Gastrocnemius medialis (tissue), 4 donors: ENCODE data around the gene CSNK1D. TPM values are rescaled to one million over a fixed set of nuclear protein-coding genes. Genes with fewer than 3 reads are reported as not detected.

ENCODE experiments used
- ATAC-seq, 2 donors: fragments of 150-250 bp; one replicate each; pipeline ENCODE4 v1.9.1; 2016
- DNase-seq, 2 donors: peaks; one replicate each; pipeline ENCODE4 v3.0.0-alpha.2; 2019
- H3K27ac ChIP-seq, 4 donors: fragments of 200-600 bp; sonication (generic); 1 replicate in 1 of 4; 2 replicates in 3 of 4; pipeline ENCODE4 v1.5.1; 2016 to 2018; ENCODE audit warnings: mild to moderate bottlenecking in 2 of 4, moderate library complexity in 1 of 4
- H3K27me3 ChIP-seq, 3 donors: fragments of 200-600 bp; sonication (generic) in 2 of 3; 1 replicate in 1 of 3; 2 replicates in 2 of 3; pipeline versions ENCODE4 v1.5.1 to v1.6.0; 2016 to 2019; ENCODE audit warnings: mild to moderate bottlenecking in 1 of 3, moderate library complexity in 1 of 3
- H3K36me3 ChIP-seq, 2 donors: fragments of 200-600 bp; sonication (generic) in 1 of 2; one replicate each; pipeline ENCODE4 v1.5.1; 2017 to 2018
- H3K4me1 ChIP-seq, 2 donors: fragments of 200-600 bp; sonication (generic) in 1 of 2; one replicate each; pipeline ENCODE4 v1.5.1; 2016 to 2017; ENCODE audit warnings: mild to moderate bottlenecking in 2 of 2
- H3K4me3 ChIP-seq, 4 donors: fragments of 200-600 bp; sonication (generic) in 3 of 4; 1 replicate in 1 of 4; 2 replicates in 3 of 4; pipeline ENCODE4 v1.5.1; 2016 to 2019; ENCODE audit warnings: mild to moderate bottlenecking in 2 of 4
- H3K9me3 ChIP-seq, 3 donors: fragments of 200-600 bp; sonication (generic) in 2 of 3; 1 replicate in 1 of 3; 2 replicates in 2 of 3; pipeline ENCODE4 v1.5.1; 2016 to 2019
- CTCF ChIP-seq, 5 experiments: fragments of 450-650 bp in 3 of 5; fragments of 200-600 bp in 2 of 5; sonication (generic) in 2 of 5; IDR thresholded peaks in 4 of 5; conservative IDR thresholded peaks in 1 of 5; 1 replicate in 4 of 5; 2 replicates in 1 of 5; pipeline ENCODE4 v1.5.1; 2016 to 2019; ENCODE audit warnings: antibody characterized with exemption in 5 of 5, mild to moderate bottlenecking in 3 of 5, moderate library complexity in 3 of 5
- POLR2A ChIP-seq, 2 donors: fragments of 450-650 bp; IDR thresholded peaks; one replicate each; pipeline ENCODE4 v1.6.1; 2017; ENCODE audit warnings: antibody characterized with exemption in 2 of 2, mild to moderate bottlenecking in 2 of 2, moderate library complexity in 2 of 2
- in situ Hi-C, 4 donors: fragments of 200-750 bp; cut with MboI; loops; one replicate each; pipeline versions ENCODE4 v1.15.0 to v1.8.0; 2017; ENCODE audit warnings: low sequenced_read_pairs in 4 of 4
- intact Hi-C: fragments of 100-400 bp; cut with DNase I; formaldehyde crosslinking; loops from one replicate; pipeline ENCODE4 v1.15.1; 2023; ENCODE audit warnings: low total_unique reads
- total RNA-seq, 4 donors: library from RNA; depleted of rRNA; stranded (reverse); fragments of >200 nt; gene quantifications; one replicate each; pipeline versions ENCODE4 v1.1.0 to v1.2.3, GENCODE V29; 2016

The CSNK1D gene
- total RNA-seq, 4 donors from 2014 or later: 34.0 to 55.2 (median 47.3) TPM

GRCh38 chr17:82226809-82227628 is 46.5 kb downstream of the CSNK1D start:
- H3K4me1 ChIP-seq: peaks cover 42 to 48% of the 10 kb centered on the region in 2 donors
- in situ Hi-C loops (no loop called here), intact Hi-C loops (no loop called here)
- no peak for DNase-seq
- H3K36me3 ChIP-seq: no peaks in the 10 kb centered on the region
- H3K27ac ChIP-seq: peak overlapping the region; percentile 82 to 98 (median 92)
- no peaks in the 10 kb centered on the region for H3K9me3 ChIP-seq
- H3K27me3 ChIP-seq: no peaks in the 10 kb centered on the region
- no peak overlapping the region for H3K4me3 ChIP-seq
- TF ChIP-seq CTCF (IDR thresholded peaks at IDR 0.05 in 4 of 5, conservative IDR thresholded peaks at IDR 0.05 in 1 of 5) (no peak), POLR2A (IDR thresholded peaks at IDR 0.05) (no peak)
- ATAC-seq: no peak

- no peaks in the 10 kb centered on the region for H3K27me3 ChIP-seq
- in situ Hi-C loops (no loop called here), intact Hi-C loops (no loop called here)
- peak overlapping the region; percentile 27 to 54 (median 40) for H3K4me3 ChIP-seq
- no peaks in the 10 kb centered on the region for H3K36me3 ChIP-seq
- DNase-seq (no peak), ATAC-seq (no peak)
- TF ChIP-seq POLR2A (IDR thresholded peaks at IDR 0.05) (no peak), CTCF (IDR thresholded peaks at IDR 0.05 in 4 of 5, conservative IDR thresholded peaks at IDR 0.05 in 1 of 5) (no peak)
- H3K9me3 ChIP-seq: no peaks in the 10 kb centered on the region
- H3K27ac ChIP-seq: peak overlapping the region; percentile 82 to 98 (median 92)
- H3K4me1 ChIP-seq: peaks cover 36 to 41% of the 10 kb centered on the region in 2 donors
Measured at GRCh38 chr17:82226146-82226808, 47.2 kb downstream of the CSNK1D start.

GRCh38 chr17:82225368-82226029 is 48.0 kb downstream of the CSNK1D start:
- H3K27ac ChIP-seq: peak overlapping the region; percentile 82 to 98 (median 92)
- in situ Hi-C loops (no loop called here), intact Hi-C loops (no loop called here)

GRCh38 chr17:82224666-82225065 is 48.8 kb downstream of the CSNK1D start:
- ATAC-seq (no peak), DNase-seq (no peak)
- H3K27me3 ChIP-seq: no peaks in the 10 kb centered on the region
- TF ChIP-seq CTCF (IDR thresholded peaks at IDR 0.05 in 4 of 5, conservative IDR thresholded peaks at IDR 0.05 in 1 of 5) (no peak), POLR2A (IDR thresholded peaks at IDR 0.05) (no peak)
- H3K27ac ChIP-seq: peak overlapping the region; percentile 82 to 98 (median 92)
- no peak overlapping the region for H3K4me3 ChIP-seq
- H3K4me1 ChIP-seq: peaks cover 28 to 30% of the 10 kb centered on the region in 2 donors
- H3K9me3 ChIP-seq: no peaks in the 10 kb centered on the region
- no peaks in the 10 kb centered on the region for H3K36me3 ChIP-seq
- intact Hi-C loops: no loop called here
- in situ Hi-C loops: no loop called here

More at GRCh38 chr17:82225368-82226029, 48.0 kb downstream of the CSNK1D start:
- ATAC-seq (peak; percentile 78), DNase-seq (peak; percentile 86 to 96)
- Histone ChIP-seq H3K36me3 (no peaks in the 10 kb centered on the region), H3K27me3 (no peaks in the 10 kb centered on the region), H3K4me3 (peak overlapping the region; percentile 27 to 54 (median 40)), H3K9me3 (no peaks in the 10 kb centered on the region), H3K4me1 (peaks cover 35 to 38% of the 10 kb centered on the region in 2 donors)
- TF ChIP-seq POLR2A (IDR thresholded peaks at IDR 0.05): peak; percentile 67 to 76
- no peak for TF ChIP-seq CTCF (IDR thresholded peaks at IDR 0.05 in 4 of 5, conservative IDR thresholded peaks at IDR 0.05 in 1 of 5)
